Ramos (cell line): Measurements from ENCODE around the gene TNFRSF1A.
"Not testable (repeated sequence)": the region's sequence is repeated elsewhere in the genome, so short reads cannot be mapped to it uniquely, and the experiment has no call there.

Experiments
- in situ Hi-C: fragments of 300-500 bp; cut with MboI; formaldehyde crosslinking; loops from one replicate; pipeline ENCODE4 v1.14.3; 2022; ENCODE audit warnings: low sequenced_read_pairs; ENCODE audit not compliant: unreplicated experiment

TNFRSF1A gene

GRCh38 chr12:6360578-6361490 is 19.0 kb upstream of the TNFRSF1A start:
- in situ Hi-C loops = no loop called here

GRCh38 chr12:6360080-6360571 is 18.2 kb upstream of the TNFRSF1A start:
- in situ Hi-C loops = no loop called here

- in situ Hi-C loops = no loop called here
Measured at GRCh38 chr12:6358881-6359280, 17.0 kb upstream of the TNFRSF1A start.

GRCh38 chr12:6356374-6356820 is 14.5 kb upstream of the TNFRSF1A start:
- in situ Hi-C loops = no loop called here

- in situ Hi-C loops = no loop called here
Measured at GRCh38 chr12:6355491-6356373, 13.9 kb upstream of the TNFRSF1A start.

- in situ Hi-C loops = no loop called here
Measured at GRCh38 chr12:6354495-6355393, 12.9 kb upstream of the TNFRSF1A start.

GRCh38 chr12:6352193-6353173 is 10.6 kb upstream of the TNFRSF1A start:
- in situ Hi-C loops = no loop called here

GRCh38 chr12:6351622-6352021 is 9.7 kb upstream of the TNFRSF1A start:
- in situ Hi-C loops = no loop called here

GRCh38 chr12:6347367-6348338 is 5.8 kb upstream of the TNFRSF1A start:
- in situ Hi-C loops = no loop called here

- in situ Hi-C loops = no loop called here
Measured at GRCh38 chr12:6346942-6347341, 5.1 kb upstream of the TNFRSF1A start.

- in situ Hi-C loops = no loop called here
Measured at GRCh38 chr12:6346235-6346832, 4.5 kb upstream of the TNFRSF1A start.

GRCh38 chr12:6345319-6346091 is 3.6 kb upstream of the TNFRSF1A start:
- in situ Hi-C loops = no loop called here

GRCh38 chr12:6344101-6344660 is 2.3 kb upstream of the TNFRSF1A start:
- in situ Hi-C loops = not testable (repeated sequence)

GRCh38 chr12:6343518-6343917 is 1.6 kb upstream of the TNFRSF1A start:
- in situ Hi-C loops = no loop called here

- in situ Hi-C loops = no loop called here
Measured at GRCh38 chr12:6342140-6342889, 439 bp upstream of the TNFRSF1A start.
